Mesendoderm (in vitro differentiated cells): ENCODE results near the gene BABAM2.

Experiments
- DNase-seq: peaks from one replicate; pipeline ENCODE4 v3.0.0; 2013
- H2AK5ac ChIP-seq: 2 replicates; pipeline ENCODE4 v1.6.1; 2013; ENCODE audit warnings: low read length, inconsistent platforms
- H2BK120ac ChIP-seq: 2 replicates; pipeline ENCODE4 v1.6.1; 2013; ENCODE audit warnings: low read depth, mild to moderate bottlenecking, low read length, moderate library complexity, mixed read lengths
- H2BK15ac ChIP-seq: replicated peaks from 2 replicates; pipeline ENCODE4 v1.6.1; 2013; ENCODE audit warnings: low read depth, mild to moderate bottlenecking, moderate library complexity
- H2BK5ac ChIP-seq: 2 replicates; pipeline ENCODE4 v1.6.1; 2013; ENCODE audit warnings: low read length, inconsistent platforms
- H3K18ac ChIP-seq: 2 replicates; pipeline ENCODE4 v1.6.1; 2013; ENCODE audit warnings: mild to moderate bottlenecking, low read length, mixed read lengths
- H3K23ac ChIP-seq: one replicate; pipeline ENCODE4 v1.6.1; 2013; ENCODE audit warnings: low read length
- H3K27ac ChIP-seq: 2 replicates; pipeline ENCODE4 v1.5.1; 2013; ENCODE audit warnings: low read depth, mild to moderate bottlenecking, inconsistent platforms, low read length, moderate library complexity
- H3K27me3 ChIP-seq: 2 replicates; pipeline ENCODE4 v1.6.1; 2013; ENCODE audit warnings: low read length, control low read depth, mild to moderate bottlenecking, inconsistent platforms; ENCODE audit not compliant: insufficient read depth, poor library complexity
- H3K36me3 ChIP-seq: 2 replicates; pipeline ENCODE4 v1.6.1; 2013; ENCODE audit warnings: low read length, inconsistent platforms; ENCODE audit not compliant: control insufficient read depth, insufficient read depth
- H3K4ac ChIP-seq: one replicate; pipeline ENCODE4 v1.6.1; 2013; ENCODE audit warnings: low read depth, mild to moderate bottlenecking, low read length, moderate library complexity
- H3K4me1 ChIP-seq: 2 replicates; pipeline ENCODE4 v1.6.1; 2013; ENCODE audit warnings: low read depth, low read length, inconsistent platforms; ENCODE audit not compliant: control insufficient read depth
- H3K4me2 ChIP-seq: 2 replicates; pipeline ENCODE4 v1.6.1; 2013; ENCODE audit warnings: low read length
- H3K4me3 ChIP-seq: 2 replicates; pipeline ENCODE4 v1.5.1; 2013; ENCODE audit warnings: mild to moderate bottlenecking, low read length
- H3K56ac ChIP-seq: one replicate; pipeline ENCODE4 v1.6.1; 2013; ENCODE audit warnings: low read length
- H3K79me1 ChIP-seq: 2 replicates; pipeline ENCODE4 v1.6.1; 2013; ENCODE audit warnings: low read length, inconsistent platforms
- H3K79me2 ChIP-seq: 2 replicates; pipeline ENCODE4 v1.6.1; 2013; ENCODE audit warnings: mild to moderate bottlenecking, low read length; ENCODE audit not compliant: control insufficient read depth, insufficient read depth
- H3K9ac ChIP-seq: 2 replicates; pipeline ENCODE4 v1.6.1; 2013; ENCODE audit warnings: low read length, inconsistent platforms
- H4K5ac ChIP-seq: one replicate; pipeline ENCODE4 v1.6.1; 2013; ENCODE audit warnings: low read length
- H4K8ac ChIP-seq: one replicate; pipeline ENCODE4 v1.6.1; 2013; ENCODE audit warnings: low read depth, mild to moderate bottlenecking, control low read depth, low read length, moderate library complexity
- WGBS: extraction: QIAGEN DNeasy Blood & Tissue Kit; methylation state at CpG from one replicate; pipeline ENCODE4 v1.1.7; 2013; ENCODE audit warnings: low lambda C conversion rate, missing lambda C conversion rate; ENCODE audit not compliant: insufficient coverage; ENCODE audit errors: extremely low coverage; 5-methylcytosine and 5-hydroxymethylcytosine counted together

BABAM2 gene

DNA sequence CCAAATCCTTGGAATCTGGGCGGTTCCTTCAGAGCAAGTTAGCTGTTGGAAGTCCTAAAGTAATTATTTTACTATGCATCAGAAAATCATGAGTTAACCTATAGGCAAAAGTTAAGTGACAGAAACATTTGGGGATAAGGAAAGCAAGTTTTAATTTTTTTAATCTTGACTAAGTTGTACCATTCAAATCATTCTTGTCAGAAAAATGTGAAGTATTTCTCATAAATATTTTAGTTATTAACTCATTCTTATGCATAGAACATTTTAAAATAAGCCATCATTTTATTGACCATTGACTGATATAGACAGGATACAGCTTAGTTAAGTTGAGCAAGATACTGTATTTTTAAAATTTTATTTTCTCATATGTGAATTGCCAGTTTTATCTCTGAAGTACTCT is 403.9 kb downstream of the BABAM2 start:
- Histone ChIP-seq H4K8ac (no peak overlapping the region), H4K5ac (no peak overlapping the region)
- no CpG with 5 or more reads among the region's 1 CpG for WGBS

DNA sequence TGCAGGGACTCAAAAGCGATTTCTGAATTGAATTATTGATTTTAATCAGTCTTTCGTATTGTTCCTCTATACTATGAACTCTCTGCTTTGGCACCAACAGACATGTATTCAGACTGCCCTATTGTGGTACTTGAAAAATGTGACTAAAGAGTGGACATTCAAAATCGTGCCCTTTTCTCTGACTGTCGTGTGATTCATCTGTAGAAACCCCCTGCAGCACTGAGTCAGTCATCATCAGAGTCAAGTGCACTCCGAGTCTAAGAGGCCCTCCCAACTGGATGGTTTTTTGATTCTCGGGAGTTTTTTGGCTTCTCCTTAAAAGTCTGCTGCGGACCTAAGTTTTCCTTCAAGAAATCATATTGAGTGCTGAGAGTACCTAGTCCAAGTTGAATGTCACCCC is 405.7 kb downstream of the BABAM2 start:
- no peak overlapping the region for H3K56ac ChIP-seq
- H4K5ac ChIP-seq, result no peak overlapping the region
- no peak overlapping the region for H3K27ac ChIP-seq
- no peak overlapping the region for H2AK5ac ChIP-seq
- no peak overlapping the region for H3K4me2 ChIP-seq
- DNase-seq, result no peak
- H3K27me3 ChIP-seq, result no peaks in the 10 kb centered on the region
- H3K79me1 ChIP-seq, result no peaks in the 10 kb centered on the region
- no peak overlapping the region for H3K23ac ChIP-seq
- H3K18ac ChIP-seq, result no peak overlapping the region
- H3K4me1 ChIP-seq, result no peaks in the 10 kb centered on the region
- no CpG with 5 or more reads among the region's 7 CpGs for WGBS
- H2BK120ac ChIP-seq, result no peak overlapping the region
- no peak overlapping the region for H4K8ac ChIP-seq
- no peaks in the 10 kb centered on the region for H3K36me3 ChIP-seq
- no peak overlapping the region for H3K9ac ChIP-seq
- H2BK5ac ChIP-seq, result no peak overlapping the region
- no peak overlapping the region for H3K4ac ChIP-seq
- H3K79me2 ChIP-seq, result no peaks in the 10 kb centered on the region
- no peak overlapping the region for H2BK15ac ChIP-seq
- H3K4me3 ChIP-seq, result no peak overlapping the region

More for the DNA sequence above, 403.9 kb downstream of the BABAM2 start:
- DNase-seq, result no peak
- H3K18ac ChIP-seq, result no peak overlapping the region
- no peak overlapping the region for H3K4me2 ChIP-seq
- no peaks in the 10 kb centered on the region for H3K36me3 ChIP-seq
- no peak overlapping the region for H2AK5ac ChIP-seq
- H3K56ac ChIP-seq, result no peak overlapping the region
- no peaks in the 10 kb centered on the region for H3K4me1 ChIP-seq
- H3K9ac ChIP-seq, result no peak overlapping the region
- H3K27me3 ChIP-seq, result no peaks in the 10 kb centered on the region
- H2BK15ac ChIP-seq, result no peak overlapping the region
- H3K27ac ChIP-seq, result no peak overlapping the region
- no peak overlapping the region for H2BK5ac ChIP-seq
- no peak overlapping the region for H2BK120ac ChIP-seq
- H3K4me3 ChIP-seq, result no peak overlapping the region
- H3K23ac ChIP-seq, result no peak overlapping the region
- no peak overlapping the region for H3K4ac ChIP-seq
- no peaks in the 10 kb centered on the region for H3K79me1 ChIP-seq
- H3K79me2 ChIP-seq, result no peaks in the 10 kb centered on the region

DNA sequence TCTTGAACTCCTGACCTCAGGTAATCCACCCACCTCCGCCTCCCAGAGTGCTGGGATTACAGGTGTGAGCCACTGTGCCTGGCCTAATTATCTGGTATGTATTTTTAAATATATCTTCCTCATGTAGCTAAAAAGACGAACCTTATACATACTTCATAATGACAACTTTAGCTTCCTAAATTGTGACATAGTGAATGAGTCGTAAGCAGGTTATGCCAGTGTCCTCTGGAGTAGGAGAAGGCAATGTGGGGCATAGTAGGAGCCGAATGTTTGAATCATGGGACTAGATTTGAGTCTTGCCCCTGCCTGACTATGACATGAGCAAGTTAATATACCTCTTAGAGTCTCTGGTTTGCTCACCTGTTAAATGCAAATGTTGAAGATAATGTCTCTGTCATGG is 406.4 kb downstream of the BABAM2 start:
- H2BK120ac ChIP-seq, result no peak overlapping the region
- no peak overlapping the region for H3K18ac ChIP-seq
- no peak overlapping the region for H3K4me3 ChIP-seq
- H3K79me2 ChIP-seq, result no peaks in the 10 kb centered on the region
- no peaks in the 10 kb centered on the region for H3K36me3 ChIP-seq
- no peak overlapping the region for H3K56ac ChIP-seq
- no peak overlapping the region for H2BK5ac ChIP-seq
- H4K8ac ChIP-seq, result no peak overlapping the region
- no peak for DNase-seq
- H3K9ac ChIP-seq, result no peak overlapping the region
- no peaks in the 10 kb centered on the region for H3K4me1 ChIP-seq
- H3K4me2 ChIP-seq, result no peak overlapping the region
- H3K23ac ChIP-seq, result no peak overlapping the region
- H2BK15ac ChIP-seq, result no peak overlapping the region
- H3K79me1 ChIP-seq, result no peaks in the 10 kb centered on the region
- H3K4ac ChIP-seq, result no peak overlapping the region
- no peak overlapping the region for H3K27ac ChIP-seq
- H3K27me3 ChIP-seq, result no peaks in the 10 kb centered on the region
- H4K5ac ChIP-seq, result no peak overlapping the region
- H2AK5ac ChIP-seq, result no peak overlapping the region
- WGBS, result no CpG with 5 or more reads among the region's 4 CpGs

DNA sequence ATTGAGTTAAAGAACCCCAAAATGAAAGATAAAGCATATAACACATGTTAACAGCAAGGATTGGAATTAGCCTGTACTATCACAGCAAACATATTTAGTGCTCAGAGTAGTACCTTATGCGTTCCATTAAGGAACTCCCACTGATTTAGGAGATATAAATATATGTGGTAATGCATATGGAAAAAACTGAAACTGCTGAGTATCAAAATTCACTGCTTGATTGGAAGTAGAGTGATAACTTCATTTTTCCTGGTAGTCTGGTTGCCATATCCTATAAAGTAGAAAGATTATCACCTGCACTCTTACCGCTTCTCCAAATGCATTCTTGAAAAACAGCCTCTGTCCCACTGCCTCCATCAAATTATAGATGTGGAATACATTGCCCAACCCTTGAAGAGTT is 407.0 kb downstream of the BABAM2 start:
- no peak overlapping the region for H2BK5ac ChIP-seq
- WGBS, result no CpG with 5 or more reads among the region's 2 CpGs
- H4K5ac ChIP-seq, result no peak overlapping the region
- H2BK15ac ChIP-seq, result no peak overlapping the region
- no peak overlapping the region for H2BK120ac ChIP-seq
- H3K79me2 ChIP-seq, result no peaks in the 10 kb centered on the region
- no peak overlapping the region for H3K27ac ChIP-seq
- H3K18ac ChIP-seq, result no peak overlapping the region
- no peak overlapping the region for H4K8ac ChIP-seq
- H3K9ac ChIP-seq, result no peak overlapping the region
- H3K27me3 ChIP-seq, result no peaks in the 10 kb centered on the region
- no peak overlapping the region for H3K23ac ChIP-seq
- H3K56ac ChIP-seq, result no peak overlapping the region
- DNase-seq, result no peak
- H3K4me2 ChIP-seq, result no peak overlapping the region
- no peaks in the 10 kb centered on the region for H3K79me1 ChIP-seq
- H3K36me3 ChIP-seq, result no peaks in the 10 kb centered on the region
- no peaks in the 10 kb centered on the region for H3K4me1 ChIP-seq
- H2AK5ac ChIP-seq, result no peak overlapping the region
- H3K4me3 ChIP-seq, result no peak overlapping the region
- no peak overlapping the region for H3K4ac ChIP-seq

DNA sequence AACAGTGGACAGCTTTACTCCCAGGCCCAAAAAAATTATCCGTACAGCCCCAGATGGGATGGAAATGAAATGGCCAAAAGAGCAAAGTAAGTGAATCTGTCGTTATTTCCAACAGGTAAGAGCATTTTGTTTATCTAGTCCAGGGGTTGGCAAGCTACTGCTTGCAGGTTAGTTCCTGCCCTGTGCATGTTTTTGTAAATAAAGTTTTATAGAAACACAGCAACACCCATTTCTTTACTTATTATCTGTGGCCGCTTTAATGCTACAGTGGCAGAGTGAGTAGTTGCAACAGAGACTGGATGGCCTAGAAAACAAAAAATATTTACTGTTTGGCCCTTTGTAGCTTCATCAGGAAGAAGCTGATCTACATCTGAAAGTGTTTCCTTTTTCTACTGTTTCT is 407.9 kb downstream of the BABAM2 start:
- Histone ChIP-seq H3K36me3 (no peaks in the 10 kb centered on the region), H3K4me3 (no peak overlapping the region), H3K27ac (no peak overlapping the region), H3K9ac (no peak overlapping the region), H2AK5ac (no peak overlapping the region), H2BK15ac (no peak overlapping the region), H3K4me1 (no peaks in the 10 kb centered on the region), H3K4ac (no peak overlapping the region), H3K18ac (no peak overlapping the region), H2BK120ac (no peak overlapping the region), H3K27me3 (no peaks in the 10 kb centered on the region), H4K8ac (no peak overlapping the region), H3K79me1 (no peaks in the 10 kb centered on the region), H3K4me2 (no peak overlapping the region), H3K79me2 (no peaks in the 10 kb centered on the region), H3K56ac (no peak overlapping the region), H2BK5ac (no peak overlapping the region), H3K23ac (no peak overlapping the region), H4K5ac (no peak overlapping the region)
- DNase-seq, result no peak
- WGBS, result no CpG with 5 or more reads among the region's 3 CpGs

DNA sequence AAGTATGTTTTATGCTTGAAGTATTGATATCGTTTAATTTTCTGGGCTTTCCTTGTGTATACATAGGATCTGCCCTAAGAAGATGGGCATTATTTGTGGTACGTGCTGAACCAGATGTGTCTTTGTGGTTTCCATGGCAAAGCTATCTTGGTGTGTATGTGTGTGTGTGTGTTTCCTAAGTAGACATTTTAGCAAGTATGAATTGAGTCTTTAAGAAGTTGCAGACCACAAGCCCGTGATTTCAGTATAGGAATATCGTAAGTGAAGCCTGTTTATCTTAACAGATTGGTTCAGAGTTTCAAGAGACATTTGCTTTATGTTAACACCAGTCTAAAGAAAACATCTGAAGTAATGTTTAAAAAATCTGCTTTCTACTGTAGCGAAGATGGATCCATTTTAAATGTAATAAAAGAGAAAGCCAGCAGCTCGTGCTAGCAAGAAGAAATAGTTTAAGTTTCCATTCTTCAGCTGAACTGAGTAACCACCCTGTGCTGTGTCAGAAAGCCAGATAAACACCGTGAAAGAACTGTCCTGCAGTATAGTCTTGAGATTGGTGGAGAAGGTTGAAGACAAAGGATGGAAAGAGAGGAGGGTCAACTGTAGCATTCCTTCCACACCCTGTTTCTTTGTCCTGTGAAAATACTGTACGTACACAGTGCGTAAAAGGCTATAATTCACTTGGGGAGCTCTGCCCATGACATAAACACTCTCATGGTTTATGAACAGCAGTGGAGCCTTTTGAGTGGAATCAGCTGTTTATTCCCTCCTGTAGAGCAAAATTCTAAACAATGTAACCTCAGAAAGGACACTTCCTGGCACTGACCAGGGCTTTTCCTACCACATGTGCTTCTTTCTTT is 410.2 kb downstream of the BABAM2 start:
- Histone ChIP-seq H3K9ac (no peak overlapping the region), H4K8ac (no peak overlapping the region), H3K4ac (no peak overlapping the region), H3K79me1 (no peaks in the 10 kb centered on the region), H3K56ac (no peak overlapping the region), H3K79me2 (no peaks in the 10 kb centered on the region), H3K23ac (no peak overlapping the region), H2BK5ac (no peak overlapping the region), H3K18ac (no peak overlapping the region), H3K27me3 (no peaks in the 10 kb centered on the region), H3K4me2 (no peak overlapping the region), H3K4me1 (no peaks in the 10 kb centered on the region), H3K36me3 (no peaks in the 10 kb centered on the region), H4K5ac (no peak overlapping the region), H2BK15ac (no peak overlapping the region), H2BK120ac (no peak overlapping the region), H3K27ac (no peak overlapping the region), H2AK5ac (no peak overlapping the region), H3K4me3 (no peak overlapping the region)
- WGBS, result no CpG with 5 or more reads among the region's 9 CpGs
- DNase-seq, result no peak
